SH-SY5Y (cell line): Measurements from ENCODE around the gene ZFHX3.

Experiments
- GATA2 ChIP-seq: IDR thresholded peaks from 2 replicates; pipeline ENCODE4 v1.6.1; 2011; ENCODE audit warnings: mild to moderate bottlenecking, low read depth, low read length
- GATA3 ChIP-seq: IDR thresholded peaks from 2 replicates; pipeline ENCODE4 v1.6.1; 2011; ENCODE audit warnings: low read depth, mild to moderate bottlenecking, low read length, moderate library complexity

DNA sequence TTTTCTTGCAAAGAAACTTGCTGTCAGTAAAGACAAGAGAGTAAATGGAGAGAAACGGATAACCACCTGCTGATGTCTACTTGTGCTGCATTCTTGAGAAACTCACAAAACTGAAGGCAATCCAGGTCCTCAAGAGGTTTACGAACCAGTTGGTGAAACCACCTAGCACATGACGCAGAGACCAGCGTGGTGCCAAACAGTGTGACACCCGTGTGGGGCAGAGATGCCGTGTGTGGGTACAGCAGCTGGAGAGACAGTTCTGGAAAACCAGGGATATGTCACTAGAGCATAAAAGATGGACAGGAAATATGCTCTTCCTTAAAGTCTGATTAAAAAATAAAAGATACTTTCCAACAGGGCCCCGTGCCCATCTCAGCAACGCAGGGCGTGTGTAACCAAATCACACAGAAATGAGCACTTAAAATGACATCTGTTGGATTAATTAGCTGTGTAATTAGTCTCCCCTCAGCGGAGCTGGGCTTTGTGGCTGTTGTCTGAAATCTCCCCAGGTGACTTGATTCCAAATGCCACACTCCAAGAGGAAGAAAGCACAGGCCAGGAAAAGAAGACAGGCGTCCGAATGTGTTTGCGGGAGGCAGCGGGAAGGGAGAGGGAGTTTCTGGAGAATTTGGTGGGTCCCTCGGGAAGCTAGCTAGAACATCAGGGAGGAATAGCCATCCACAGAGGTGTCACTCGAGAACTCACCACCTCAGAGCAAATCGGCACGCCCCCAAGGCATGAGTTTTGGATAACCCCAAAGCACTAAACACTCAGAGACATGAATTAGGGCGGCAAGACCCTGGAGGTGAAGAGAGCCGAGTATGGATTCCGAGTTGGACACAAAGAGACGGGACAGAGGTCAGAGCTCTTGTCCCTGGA lies 109.8 kb downstream of the ZFHX3 start:
- no peak for TF ChIP-seq GATA3
- TF ChIP-seq GATA2 = no peak
